H9 (cell line): ENCODE data around the gene CACHD1. TPM values are rescaled to one million over a fixed set of nuclear protein-coding genes. Genes with fewer than 3 reads are reported as not detected.

Experiments
- DNase-seq: peaks from one replicate; pipeline ENCODE4 v3.0.0-alpha.2; 2017
- H2AFZ ChIP-seq: one replicate; pipeline ENCODE4 v1.6.1; 2013; ENCODE audit warnings: mild to moderate bottlenecking, low read length, control low read depth, moderate library complexity
- H2AK5ac ChIP-seq: 2 replicates; pipeline ENCODE4 v1.6.1; 2013; ENCODE audit warnings: low read length, control low read depth, mixed read lengths; ENCODE audit not compliant: insufficient read length
- H2BK120ac ChIP-seq: one replicate; pipeline ENCODE4 v1.6.1; 2013; ENCODE audit warnings: low read depth, mild to moderate bottlenecking, low read length, control low read depth, inconsistent platforms; ENCODE audit not compliant: poor library complexity, severe bottlenecking
- H2BK12ac ChIP-seq: 2 replicates; pipeline ENCODE4 v1.6.1; 2013; ENCODE audit warnings: low read length, control low read depth, mixed read lengths, low read depth; ENCODE audit not compliant: insufficient read length
- H2BK15ac ChIP-seq: 2 replicates; pipeline ENCODE4 v1.6.1; 2013; ENCODE audit warnings: low read depth, low read length, control low read depth
- H2BK20ac ChIP-seq: one replicate; pipeline ENCODE4 v1.6.1; 2013; ENCODE audit warnings: low read depth, mild to moderate bottlenecking, low read length, control low read depth, inconsistent platforms; ENCODE audit not compliant: poor library complexity, severe bottlenecking
- H2BK5ac ChIP-seq: 2 replicates; pipeline ENCODE4 v1.6.1; 2013; ENCODE audit warnings: low read length, control low read depth, mixed read lengths; ENCODE audit not compliant: insufficient read length
- H3K14ac ChIP-seq: 2 replicates; pipeline ENCODE4 v1.6.1; 2013; ENCODE audit warnings: low read length, control low read depth; ENCODE audit not compliant: insufficient read depth
- H3K18ac ChIP-seq: 2 replicates; pipeline ENCODE4 v1.6.1; 2013; ENCODE audit warnings: low read depth, mild to moderate bottlenecking, mixed read lengths, low read length, control low read depth; ENCODE audit not compliant: insufficient read length
- H3K23ac ChIP-seq: 2 replicates; pipeline ENCODE4 v1.6.1; 2013; ENCODE audit warnings: low read length, control low read depth, mixed read lengths, low read depth; ENCODE audit not compliant: insufficient read length
- H3K23me2 ChIP-seq: 2 replicates; pipeline ENCODE4 v1.6.1; 2013; ENCODE audit warnings: low read depth, mild to moderate bottlenecking, mixed read lengths, low read length, control low read depth; ENCODE audit not compliant: insufficient read length, poor library complexity, severe bottlenecking
- H3K27ac ChIP-seq: 2 replicates; pipeline ENCODE4 v1.5.1; 2013; ENCODE audit warnings: low read length, control low read depth, mixed read lengths, low read depth; ENCODE audit not compliant: insufficient read length
- H3K27me3 ChIP-seq: 2 replicates; pipeline ENCODE4 v1.6.1; 2013; ENCODE audit warnings: low read length, control low read depth, inconsistent platforms; ENCODE audit not compliant: insufficient read depth
- H3K4ac ChIP-seq: 2 replicates; pipeline ENCODE4 v1.6.1; 2013; ENCODE audit warnings: low read depth, mild to moderate bottlenecking, control low read depth, inconsistent platforms, low read length, moderate library complexity
- H3K4me1 ChIP-seq: 2 replicates; pipeline ENCODE4 v1.6.1; 2013; ENCODE audit warnings: low read length, control low read depth, inconsistent platforms; ENCODE audit not compliant: insufficient read depth
- H3K4me2 ChIP-seq: 2 replicates; pipeline ENCODE4 v1.6.1; 2013; ENCODE audit warnings: low read length, control low read depth, mixed read lengths; ENCODE audit not compliant: insufficient read length, insufficient read depth
- H3K56ac ChIP-seq: 2 replicates; pipeline ENCODE4 v1.6.1; 2013; ENCODE audit warnings: low read depth, mild to moderate bottlenecking, mixed read lengths, low read length, control low read depth; ENCODE audit not compliant: insufficient read length
- H3K79me1 ChIP-seq: 2 replicates; pipeline ENCODE4 v1.6.1; 2013; ENCODE audit warnings: low read depth, mild to moderate bottlenecking, moderate library complexity, low read length, control low read depth, inconsistent platforms; ENCODE audit not compliant: insufficient read depth, poor library complexity, severe bottlenecking
- H3K79me2 ChIP-seq: 2 replicates; pipeline ENCODE4 v1.6.1; 2013; ENCODE audit warnings: low read length, control low read depth, inconsistent platforms; ENCODE audit not compliant: insufficient read depth
- H3K9ac ChIP-seq: 2 replicates; pipeline ENCODE4 v1.6.1; 2013; ENCODE audit warnings: low read length, control low read depth, mixed read lengths; ENCODE audit not compliant: insufficient read length; ENCODE audit errors: extremely low read depth
- H3K9me3 ChIP-seq: one replicate; pipeline ENCODE4 v1.6.1; 2013; ENCODE audit warnings: low read depth, low read length, inconsistent platforms; ENCODE audit not compliant: control insufficient read depth
- H3T11ph ChIP-seq: one replicate; pipeline ENCODE4 v1.6.1; 2013; ENCODE audit warnings: mild to moderate bottlenecking, low read length, control low read depth, inconsistent platforms
- H4K20me1 ChIP-seq: one replicate; pipeline ENCODE4 v1.6.1; 2013; ENCODE audit not compliant: control insufficient read depth, insufficient read length, insufficient read depth
- H4K5ac ChIP-seq: 2 replicates; pipeline ENCODE4 v1.6.1; 2013; ENCODE audit warnings: low read depth, mild to moderate bottlenecking, mixed read lengths, low read length, control low read depth; ENCODE audit not compliant: insufficient read length
- H4K8ac ChIP-seq: replicated peaks from 2 replicates; pipeline ENCODE4 v1.6.1; 2013; ENCODE audit warnings: low read length, control low read depth, mixed read lengths, low read depth; ENCODE audit not compliant: insufficient read length
- H4K91ac ChIP-seq: 2 replicates; pipeline ENCODE4 v1.6.1; 2013; ENCODE audit warnings: low read depth, mild to moderate bottlenecking, moderate library complexity, mixed read lengths, low read length, control low read depth; ENCODE audit not compliant: insufficient read length
- H3K27ac Mint-ChIP-seq, 3 experiments: 2 replicates in 2 of 3; 3 replicates in 1 of 3; pipeline ENCODE4 v1.8.0; 2020 to 2021; ENCODE audit warnings: mixed read lengths in 3 of 3, mild to moderate bottlenecking in 1 of 3, moderate library complexity in 1 of 3
- H3K27me3 Mint-ChIP-seq: 2 replicates; pipeline ENCODE4 v1.8.0; 2021; ENCODE audit warnings: low read depth, mild to moderate bottlenecking, moderate library complexity, mixed read lengths
- H3K36me3 Mint-ChIP-seq, 3 experiments: 2 replicates in 2 of 3; 3 replicates in 1 of 3; pipeline ENCODE4 v1.8.0; 2020 to 2021; ENCODE audit warnings: low read depth in 3 of 3, mixed read lengths in 3 of 3; ENCODE audit not compliant: insufficient read depth in 1 of 3
- H3K4me1 Mint-ChIP-seq, 2 experiments: 2 replicates each; pipeline ENCODE4 v1.8.0; 2020; ENCODE audit warnings: mixed read lengths in 2 of 2
- H3K4me3 Mint-ChIP-seq, 2 experiments: 2 replicates in 1 of 2; 3 replicates in 1 of 2; pipeline ENCODE4 v1.8.0; 2020 to 2021; ENCODE audit warnings: mild to moderate bottlenecking in 2 of 2, mixed read lengths in 2 of 2, moderate library complexity in 1 of 2
- H3K9me3 Mint-ChIP-seq, 2 experiments: 2 replicates in 1 of 2; 3 replicates in 1 of 2; pipeline ENCODE4 v1.8.0; 2020; ENCODE audit warnings: mild to moderate bottlenecking in 2 of 2, mixed read lengths in 2 of 2, moderate library complexity in 1 of 2
- CTCF ChIP-seq: fragments of 200-600 bp; sonication (generic); conservative IDR thresholded peaks from 3 replicates; pipeline ENCODE4 v1.8.0; 2021; ENCODE audit warnings: antibody characterized with exemption, mild to moderate bottlenecking
- WGBS: extraction: QIAGEN DNeasy Blood & Tissue Kit; methylation state at CpG from one replicate; pipeline ENCODE4 v1.1.7; 2013; ENCODE audit warnings: missing lambda C conversion rate, low lambda C conversion rate, mixed read lengths; ENCODE audit not compliant: insufficient read length; ENCODE audit errors: extremely low coverage; 5-methylcytosine and 5-hydroxymethylcytosine counted together
- total RNA-seq: library from RNA; stranded (reverse); gene quantifications from 2 replicates; pipeline ENCODE4 v1.2.1, GENCODE V29; 2021

CACHD1 gene
- total RNA-seq, 1 experiment from 2014 or later, result 94.2 TPM

DNA sequence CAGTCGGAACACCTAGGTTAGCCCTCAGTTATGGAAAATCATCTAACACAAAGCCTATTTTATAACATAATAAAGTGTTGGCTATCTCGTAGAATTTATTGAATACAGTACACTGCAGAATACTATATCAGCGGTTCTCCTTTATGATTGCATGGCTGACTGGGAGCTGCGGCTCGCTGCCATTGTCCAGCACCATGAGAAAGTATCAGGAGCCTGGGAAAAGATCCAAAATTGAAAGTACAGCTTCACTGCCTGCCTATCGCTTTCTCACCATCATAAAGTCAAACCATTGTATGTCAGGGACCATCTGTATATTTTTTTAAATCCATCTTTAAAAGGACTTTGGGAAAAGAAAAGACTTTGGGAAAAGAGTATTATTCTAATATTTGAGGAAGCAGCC lies 163.0 kb downstream of the CACHD1 start:
- Mint-ChIP-seq H3K4me3 (no peak overlapping the region), H3K9me3 (no peaks in the 10 kb centered on the region), H3K27ac (peak overlapping the region in 1 of 3 experiments; percentile 56; a peak in 1 of 7 replicates), H3K27me3 (no peaks in the 10 kb centered on the region), H3K4me1 (peaks cover 18 to 25% of the 10 kb centered on the region in 2 experiments), H3K36me3 (peaks cover 12 to 74% (median 73%) of the 10 kb centered on the region in 3 experiments; a peak in 6 of 7 replicates)
- no peaks in the 10 kb centered on the region for H4K20me1 ChIP-seq
- no CpG with 5 or more reads among the region's 6 CpGs for WGBS
- no peak for DNase-seq
- no peaks in the 10 kb centered on the region for H3K79me1 ChIP-seq
- no peak overlapping the region for H3K18ac ChIP-seq
- no peak overlapping the region for H2BK20ac ChIP-seq
- no peak overlapping the region for H3K4ac ChIP-seq
- H3K23ac ChIP-seq, result no peak overlapping the region
- no peak overlapping the region for H3K14ac ChIP-seq
- no peak overlapping the region for H3K56ac ChIP-seq
- H4K8ac ChIP-seq, result no peak overlapping the region
- no peaks in the 10 kb centered on the region for H3K27me3 ChIP-seq
- no peaks in the 10 kb centered on the region for H3K9me3 ChIP-seq
- no peaks in the 10 kb centered on the region for H3K79me2 ChIP-seq
- H2AK5ac ChIP-seq, result no peak overlapping the region
- no peak overlapping the region for H3K9ac ChIP-seq
- no peak overlapping the region for H3K4me2 ChIP-seq
- H3T11ph ChIP-seq, result no peak overlapping the region
- no peak overlapping the region for H2BK12ac ChIP-seq
- H3K27ac ChIP-seq, result no peak overlapping the region
- no peaks in the 10 kb centered on the region for H3K23me2 ChIP-seq
- H2AFZ ChIP-seq, result no peak overlapping the region
- no peaks in the 10 kb centered on the region for H3K4me1 ChIP-seq
- TF ChIP-seq CTCF, result no peak
- no peak overlapping the region for H2BK5ac ChIP-seq
- no peak overlapping the region for H2BK15ac ChIP-seq
- no peak overlapping the region for H4K5ac ChIP-seq
- no peak overlapping the region for H2BK120ac ChIP-seq
- H4K91ac ChIP-seq, result no peak overlapping the region
